SU-DHL-6 (cell line): ENCODE data around the gene NPAS3.

ENCODE experiments used
- H2AFZ ChIP-seq: fragments of 200-600 bp; sonication (generic); 2 replicates; pipeline ENCODE4 v1.6.1; 2014; ENCODE audit warnings: low read depth, mild to moderate bottlenecking, moderate library complexity, mixed read lengths, antibody characterized with exemption, low read length; ENCODE audit not compliant: severe bottlenecking
- H3F3A ChIP-seq: fragments of 200-600 bp; shearing (Covaris generic); 2 replicates; pipeline ENCODE4 v1.6.0; 2016; ENCODE audit warnings: antibody characterized with exemption, mild to moderate bottlenecking; ENCODE audit not compliant: insufficient read depth
- H3K27ac ChIP-seq: fragments of 200-600 bp; sonication (generic); 2 replicates; pipeline ENCODE4 v1.5.1; 2016; ENCODE audit warnings: low read depth, mild to moderate bottlenecking, low read length, moderate library complexity, mixed read lengths
- H3K27me3 ChIP-seq: fragments of 200-600 bp; sonication (generic), shearing (Covaris generic); 2 replicates; pipeline ENCODE4 v1.6.0; 2014; ENCODE audit warnings: mild to moderate bottlenecking, low read length
- H3K36me3 ChIP-seq: fragments of 200-600 bp; sonication (generic); 2 replicates; pipeline ENCODE4 v1.6.1; 2014; ENCODE audit warnings: mild to moderate bottlenecking, low read length, mixed read lengths
- H3K4me2 ChIP-seq: fragments of 300-600, 200-600 bp; shearing (Covaris generic), sonication (generic); 2 replicates; pipeline ENCODE4 v1.6.0; 2014; ENCODE audit warnings: low read length, low read depth, mild to moderate bottlenecking; ENCODE audit not compliant: poor library complexity, severe bottlenecking
- H3K4me3 ChIP-seq: fragments of 200-600 bp; sonication (generic); 2 replicates; pipeline ENCODE4 v1.5.1; 2014; ENCODE audit warnings: antibody characterized with exemption, low read length, mild to moderate bottlenecking, mixed read lengths; ENCODE audit not compliant: insufficient read depth, poor library complexity, severe bottlenecking
- H3K79me2 ChIP-seq: fragments of 200-600 bp; sonication (generic); 2 replicates; pipeline ENCODE4 v1.6.1; 2014; ENCODE audit warnings: mild to moderate bottlenecking, low read length, moderate library complexity; ENCODE audit not compliant: insufficient read depth
- H3K9ac ChIP-seq: fragments of 200-600 bp; sonication (generic); 2 replicates; pipeline ENCODE4 v1.7.0; 2014; ENCODE audit warnings: mild to moderate bottlenecking, low read length
- H3K9me2 ChIP-seq: fragments of 200-600 bp; sonication (generic); replicated peaks from 2 replicates; pipeline ENCODE4 v1.6.1; 2014; ENCODE audit warnings: low read length; ENCODE audit not compliant: insufficient read depth
- H3K9me3 ChIP-seq: fragments of 200-600 bp; sonication (generic); 2 replicates; pipeline ENCODE4 v1.6.1; 2014; ENCODE audit warnings: low read length, mixed read lengths; ENCODE audit not compliant: insufficient read depth
- H4K20me1 ChIP-seq: fragments of 200-600 bp; sonication (generic); 2 replicates; pipeline ENCODE4 v1.6.1; 2014; ENCODE audit warnings: low read depth, mild to moderate bottlenecking, antibody characterized with exemption, low read length, moderate library complexity, mixed read lengths
- EZH2phosphoT487 ChIP-seq: fragments of 200-600 bp; sonication (generic), shearing (Covaris generic); conservative IDR thresholded peaks from 2 replicates; pipeline ENCODE4 v1.6.1; 2018; ENCODE audit warnings: mild to moderate bottlenecking, antibody characterized with exemption, low read length, moderate library complexity, mixed read lengths
- TF ChIP-seq, protein P1 (sequence below): fragments of 200-600 bp; sonication (generic); IDR thresholded peaks from one replicate; pipeline ENCODE4 v1.5.1; 2017; ENCODE audit warnings: antibody characterized with exemption, mild to moderate bottlenecking, low read length, moderate library complexity; ENCODE audit not compliant: insufficient read depth, poor library complexity, severe bottlenecking

NPAS3 gene

DNA sequence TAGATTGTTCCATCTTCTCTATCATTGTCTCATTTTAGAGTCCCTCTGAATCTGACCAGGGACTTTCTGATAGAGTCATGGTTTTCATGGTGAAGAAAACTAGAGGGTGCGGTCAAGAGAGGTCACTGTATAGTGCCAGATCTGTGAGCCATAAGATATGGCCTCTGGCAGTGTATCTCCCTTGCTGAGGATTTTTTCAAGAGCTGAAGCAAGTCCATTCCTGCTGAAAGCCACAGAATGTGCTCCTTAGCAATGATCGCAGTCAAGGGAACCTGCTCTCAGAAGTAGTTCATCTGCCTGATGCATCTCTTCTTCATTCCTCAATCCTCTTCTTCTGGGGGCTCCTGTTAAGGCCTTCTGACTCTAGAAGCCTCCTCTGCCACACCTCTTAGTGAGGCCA is 607.0 kb downstream of the NPAS3 start:
- H3F3A ChIP-seq = no peaks in the 10 kb centered on the region
- no peaks in the 10 kb centered on the region for H3K27me3 ChIP-seq
- H3K36me3 ChIP-seq = no peaks in the 10 kb centered on the region
- H3K9me2 ChIP-seq = no peaks in the 10 kb centered on the region
- TF ChIP-seq, protein P1, sequence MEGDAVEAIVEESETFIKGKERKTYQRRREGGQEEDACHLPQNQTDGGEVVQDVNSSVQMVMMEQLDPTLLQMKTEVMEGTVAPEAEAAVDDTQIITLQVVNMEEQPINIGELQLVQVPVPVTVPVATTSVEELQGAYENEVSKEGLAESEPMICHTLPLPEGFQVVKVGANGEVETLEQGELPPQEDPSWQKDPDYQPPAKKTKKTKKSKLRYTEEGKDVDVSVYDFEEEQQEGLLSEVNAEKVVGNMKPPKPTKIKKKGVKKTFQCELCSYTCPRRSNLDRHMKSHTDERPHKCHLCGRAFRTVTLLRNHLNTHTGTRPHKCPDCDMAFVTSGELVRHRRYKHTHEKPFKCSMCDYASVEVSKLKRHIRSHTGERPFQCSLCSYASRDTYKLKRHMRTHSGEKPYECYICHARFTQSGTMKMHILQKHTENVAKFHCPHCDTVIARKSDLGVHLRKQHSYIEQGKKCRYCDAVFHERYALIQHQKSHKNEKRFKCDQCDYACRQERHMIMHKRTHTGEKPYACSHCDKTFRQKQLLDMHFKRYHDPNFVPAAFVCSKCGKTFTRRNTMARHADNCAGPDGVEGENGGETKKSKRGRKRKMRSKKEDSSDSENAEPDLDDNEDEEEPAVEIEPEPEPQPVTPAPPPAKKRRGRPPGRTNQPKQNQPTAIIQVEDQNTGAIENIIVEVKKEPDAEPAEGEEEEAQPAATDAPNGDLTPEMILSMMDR = no peak
- TF ChIP-seq EZH2phosphoT487 = no peak
- no peak overlapping the region for H3K4me2 ChIP-seq
- H3K4me3 ChIP-seq = no peak overlapping the region
- H3K9ac ChIP-seq = no peak overlapping the region
- no peak overlapping the region for H3K27ac ChIP-seq
- H3K9me3 ChIP-seq = no peaks in the 10 kb centered on the region
- H2AFZ ChIP-seq = no peak overlapping the region
- no peaks in the 10 kb centered on the region for H3K79me2 ChIP-seq
- H4K20me1 ChIP-seq = no peaks in the 10 kb centered on the region

DNA sequence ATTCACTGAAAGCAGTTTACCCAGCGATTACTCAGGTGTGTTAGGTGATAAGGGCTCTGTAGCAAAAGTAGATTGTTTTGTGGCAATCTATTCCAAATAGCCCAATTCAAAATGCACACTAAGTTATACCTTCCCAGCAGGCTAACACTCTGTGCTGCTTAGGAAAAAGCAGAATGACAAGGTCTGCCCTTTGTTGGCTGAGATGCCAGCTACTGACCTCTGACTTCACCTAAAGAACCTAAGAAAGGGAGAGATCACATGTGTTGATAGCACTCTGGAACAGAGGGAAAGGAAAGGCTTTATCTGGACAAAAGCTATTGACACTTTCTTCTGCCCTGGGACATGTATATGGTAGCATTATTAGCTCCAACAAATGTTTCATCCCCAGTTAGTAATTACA is 609.9 kb downstream of the NPAS3 start:
- TF ChIP-seq, protein P1 = no peak
- no peak for TF ChIP-seq EZH2phosphoT487
- Histone ChIP-seq H3K4me2 (no peak overlapping the region), H3K9ac (no peak overlapping the region), H3K4me3 (no peak overlapping the region), H3K79me2 (no peaks in the 10 kb centered on the region), H3F3A (no peaks in the 10 kb centered on the region), H3K27ac (no peak overlapping the region), H3K9me3 (no peaks in the 10 kb centered on the region), H3K9me2 (no peaks in the 10 kb centered on the region), H3K27me3 (no peaks in the 10 kb centered on the region), H2AFZ (no peak overlapping the region), H3K36me3 (no peaks in the 10 kb centered on the region), H4K20me1 (no peaks in the 10 kb centered on the region)

DNA sequence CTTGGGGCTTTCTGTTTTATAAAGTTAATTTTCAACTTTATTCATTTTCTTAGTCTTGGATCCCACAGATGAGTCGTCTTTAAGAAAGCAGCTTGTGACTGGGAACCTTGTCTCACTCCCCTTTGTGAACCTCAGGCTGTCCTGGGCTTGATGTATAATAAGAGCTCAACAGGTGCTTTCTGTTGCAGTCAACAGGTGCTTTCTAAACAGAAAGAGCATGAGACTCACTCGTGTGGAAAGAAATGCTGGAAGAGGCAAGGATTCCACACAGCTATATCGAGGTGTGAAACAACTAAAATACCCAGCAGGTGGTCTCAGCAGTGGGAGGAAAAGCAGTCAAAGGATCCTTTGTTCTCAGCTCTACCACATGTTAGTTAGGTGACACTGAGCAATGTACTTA is 613.3 kb downstream of the NPAS3 start:
- H2AFZ ChIP-seq = no peak overlapping the region
- no peak overlapping the region for H3K27ac ChIP-seq

More for the DNA sequence above, 613.3 kb downstream of the NPAS3 start:
- TF ChIP-seq EZH2phosphoT487 = no peak
- TF ChIP-seq, protein P1 = no peak
- Histone ChIP-seq H3K27me3 (no peaks in the 10 kb centered on the region), H3K9ac (no peak overlapping the region), H3K36me3 (no peaks in the 10 kb centered on the region), H3K79me2 (no peaks in the 10 kb centered on the region), H3K4me3 (no peak overlapping the region), H4K20me1 (no peaks in the 10 kb centered on the region), H3K4me2 (no peak overlapping the region), H3K9me3 (no peaks in the 10 kb centered on the region), H3K9me2 (no peaks in the 10 kb centered on the region), H3F3A (no peaks in the 10 kb centered on the region)
